ENCODE measurements around the gene SH3PXD2B.

- TF ChIP-seq, protein P1, sequence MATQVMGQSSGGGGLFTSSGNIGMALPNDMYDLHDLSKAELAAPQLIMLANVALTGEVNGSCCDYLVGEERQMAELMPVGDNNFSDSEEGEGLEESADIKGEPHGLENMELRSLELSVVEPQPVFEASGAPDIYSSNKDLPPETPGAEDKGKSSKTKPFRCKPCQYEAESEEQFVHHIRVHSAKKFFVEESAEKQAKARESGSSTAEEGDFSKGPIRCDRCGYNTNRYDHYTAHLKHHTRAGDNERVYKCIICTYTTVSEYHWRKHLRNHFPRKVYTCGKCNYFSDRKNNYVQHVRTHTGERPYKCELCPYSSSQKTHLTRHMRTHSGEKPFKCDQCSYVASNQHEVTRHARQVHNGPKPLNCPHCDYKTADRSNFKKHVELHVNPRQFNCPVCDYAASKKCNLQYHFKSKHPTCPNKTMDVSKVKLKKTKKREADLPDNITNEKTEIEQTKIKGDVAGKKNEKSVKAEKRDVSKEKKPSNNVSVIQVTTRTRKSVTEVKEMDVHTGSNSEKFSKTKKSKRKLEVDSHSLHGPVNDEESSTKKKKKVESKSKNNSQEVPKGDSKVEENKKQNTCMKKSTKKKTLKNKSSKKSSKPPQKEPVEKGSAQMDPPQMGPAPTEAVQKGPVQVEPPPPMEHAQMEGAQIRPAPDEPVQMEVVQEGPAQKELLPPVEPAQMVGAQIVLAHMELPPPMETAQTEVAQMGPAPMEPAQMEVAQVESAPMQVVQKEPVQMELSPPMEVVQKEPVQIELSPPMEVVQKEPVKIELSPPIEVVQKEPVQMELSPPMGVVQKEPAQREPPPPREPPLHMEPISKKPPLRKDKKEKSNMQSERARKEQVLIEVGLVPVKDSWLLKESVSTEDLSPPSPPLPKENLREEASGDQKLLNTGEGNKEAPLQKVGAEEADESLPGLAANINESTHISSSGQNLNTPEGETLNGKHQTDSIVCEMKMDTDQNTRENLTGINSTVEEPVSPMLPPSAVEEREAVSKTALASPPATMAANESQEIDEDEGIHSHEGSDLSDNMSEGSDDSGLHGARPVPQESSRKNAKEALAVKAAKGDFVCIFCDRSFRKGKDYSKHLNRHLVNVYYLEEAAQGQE (IDR thresholded peaks at IDR 0.05; ENCODE audit: low read depth): no peak
- TF ChIP-seq EZH2phosphoT487 (IDR thresholded peaks at IDR 0.05; ENCODE audit: borderline replicate concordance) (no peak), FOSL1 (IDR thresholded peaks at IDR 0.05; ENCODE audit: low read depth) (no peak), EZH2 (IDR thresholded peaks at IDR 0.05) (no peak), ZNF274 (IDR thresholded peaks at IDR 0.05; ENCODE audit: low read depth, low read length) (no peak)
Measured at GRCh38 chr5:172351240-172351778, 103.0 kb downstream of the SH3PXD2B start.

All from HCT116 (cell line).